GM11168 (cell line): ENCODE results near the gene CSNK1D.
"Not testable (repeated sequence)": the region's sequence is repeated elsewhere in the genome, so short reads cannot be mapped to it uniquely, and the experiment has no call there.

Source experiments
- in situ Hi-C: fragments of 300-500 bp; cut with MboI; formaldehyde crosslinking; loops from one replicate; pipeline ENCODE4 v1.12.0; 2022; ENCODE audit warnings: low sequenced_read_pairs; ENCODE audit not compliant: unreplicated experiment

Gene CSNK1D

DNA sequence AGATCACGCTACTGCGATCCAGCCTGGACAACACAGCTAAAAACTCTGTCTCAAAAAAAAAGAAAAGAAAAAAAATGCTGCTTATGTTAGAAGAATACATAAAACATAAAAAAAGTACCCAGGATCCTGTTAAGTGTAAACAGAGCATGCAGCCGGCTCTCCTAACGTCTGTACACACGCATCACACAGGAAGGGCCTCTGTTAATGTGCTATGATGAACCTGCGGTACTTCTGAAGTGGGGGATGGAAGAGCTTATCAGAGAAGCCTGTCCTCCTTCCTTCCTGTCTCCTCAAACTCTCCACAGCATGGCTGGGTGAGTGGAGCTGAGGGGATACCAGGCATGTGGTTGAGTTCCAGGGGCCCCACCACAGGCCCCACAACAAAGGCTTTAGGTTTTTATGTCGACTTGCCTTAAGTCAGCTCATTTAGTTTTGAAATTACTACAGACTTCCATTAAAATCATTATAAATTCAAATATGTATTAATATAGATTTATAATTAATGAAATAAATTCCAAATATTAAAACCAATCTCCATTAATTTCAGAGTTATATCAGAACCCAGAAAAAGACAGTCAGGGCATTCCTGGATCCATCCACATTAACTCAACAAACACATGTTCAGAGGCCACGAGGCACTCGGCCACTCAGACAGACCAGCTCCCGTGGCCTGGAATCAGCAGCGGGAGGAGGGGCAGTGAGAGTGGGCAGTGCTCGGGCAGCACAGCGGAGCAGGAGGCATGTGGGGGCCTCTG is 72.6 kb downstream of the CSNK1D start:
- in situ Hi-C loops = no loop called here

- in situ Hi-C loops = no loop called here
These were observed 73.4 kb downstream of the CSNK1D start for GRCh38 chr17:82200135-82200534.

DNA sequence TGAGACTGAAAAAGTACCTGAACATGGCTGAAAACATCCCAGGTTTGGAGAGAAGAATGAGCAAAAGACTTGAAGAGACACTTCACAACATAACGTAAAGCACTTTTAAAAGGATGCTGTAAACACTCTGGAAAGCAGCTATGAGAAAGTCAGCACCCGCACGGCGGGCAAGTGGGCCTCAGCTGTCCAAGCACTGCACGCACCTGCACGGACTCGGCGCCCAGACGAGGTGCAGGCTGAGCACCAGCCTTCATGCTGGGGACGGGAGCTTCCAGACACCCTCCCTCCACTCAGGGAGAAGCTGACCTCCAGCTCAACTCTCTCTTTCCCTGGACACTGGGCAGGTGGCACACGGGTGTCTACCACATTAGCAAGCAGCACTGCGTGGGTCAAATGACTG is 74.0 kb downstream of the CSNK1D start:
- in situ Hi-C loops = no loop called here

DNA sequence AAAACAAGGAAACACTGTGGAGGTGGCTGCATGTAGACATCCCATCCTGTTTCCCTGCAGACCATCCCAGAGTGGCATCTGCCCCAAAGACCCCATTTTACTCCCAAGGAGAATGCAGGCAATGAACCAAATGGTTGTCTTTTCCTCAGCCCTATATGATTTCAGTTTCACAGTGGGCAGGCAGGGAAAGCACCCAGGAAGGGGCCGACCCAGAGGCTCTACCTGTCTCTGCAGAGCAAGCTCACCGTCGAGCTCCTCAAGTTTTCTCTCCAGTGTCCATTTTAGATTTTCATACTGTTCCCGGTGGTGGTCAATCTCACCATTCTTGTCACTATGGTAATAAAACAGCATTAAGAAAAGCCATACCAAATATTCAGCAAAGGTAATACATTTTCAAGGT is 75.4 kb downstream of the CSNK1D start:
- in situ Hi-C loops = no loop called here

GRCh38 chr17:82195675-82196672 is 77.5 kb downstream of the CSNK1D start:
- in situ Hi-C loops = no loop called here

DNA sequence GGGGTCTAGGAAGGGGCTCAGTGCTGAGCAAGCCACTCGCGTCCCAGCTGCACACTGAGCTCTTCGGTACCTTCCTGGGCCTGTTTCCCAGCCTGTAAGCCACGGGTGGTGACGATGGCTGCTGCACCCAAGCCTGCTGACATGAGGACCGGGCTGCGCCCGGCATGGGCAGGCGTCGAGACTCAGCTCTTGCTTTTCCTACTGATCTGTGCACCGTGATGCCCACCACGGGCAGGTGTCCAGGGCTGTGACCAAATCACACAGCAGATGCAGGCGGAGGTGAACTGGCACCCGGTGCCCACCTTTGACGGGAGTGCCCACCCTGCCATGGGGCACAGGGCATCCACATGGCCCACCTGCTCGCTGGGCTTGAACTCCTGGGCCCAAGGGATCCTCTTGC is 78.7 kb downstream of the CSNK1D start:
- in situ Hi-C loops = no loop called here

DNA sequence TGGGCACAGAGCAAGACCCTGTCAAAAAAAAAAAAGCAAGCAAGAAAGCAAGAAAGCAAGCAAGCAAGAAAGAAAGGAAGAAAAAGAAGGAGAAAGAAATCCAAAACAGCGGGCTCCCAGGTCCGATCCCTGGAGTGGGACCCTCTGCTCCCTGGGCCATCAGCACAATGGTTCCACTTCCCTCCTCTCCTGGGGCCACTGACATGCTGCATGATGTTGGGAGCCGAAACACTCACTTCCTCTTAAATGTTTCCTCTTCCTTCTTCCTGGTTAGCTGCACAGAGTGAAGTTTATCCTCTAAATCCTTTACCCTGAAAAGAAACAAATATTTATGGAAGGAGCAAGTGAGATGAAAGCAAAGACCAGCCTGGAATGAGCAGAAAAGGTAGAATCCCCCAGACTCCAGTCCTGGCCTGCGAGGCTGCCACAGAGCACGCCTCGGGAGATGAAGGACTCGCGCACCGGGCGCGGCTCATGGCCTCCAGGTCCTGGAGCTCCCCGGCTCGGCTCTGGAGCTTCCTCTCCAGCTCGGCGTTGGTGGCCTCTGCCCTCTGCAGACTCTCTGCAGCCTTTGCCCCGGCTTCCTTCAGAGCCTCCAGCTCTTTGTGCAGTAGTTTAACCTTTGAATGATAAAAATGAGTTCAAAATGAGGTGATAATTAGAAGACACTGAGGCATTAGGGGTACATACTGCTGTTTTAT is 79.8 kb downstream of the CSNK1D start:
- in situ Hi-C loops = no loop called here

GRCh38 chr17:82193050-82193449 is 80.5 kb downstream of the CSNK1D start:
- in situ Hi-C loops = not testable (repeated sequence)
